KMS-11 (cell line): Measurements from ENCODE around the gene CPPED1.
"Not testable (repeated sequence)": the region's sequence is repeated elsewhere in the genome, so short reads cannot be mapped to it uniquely, and the experiment has no call there.

Experiments
- H2AFZ ChIP-seq: fragments of 200-600 bp; sonication (generic); 2 replicates; pipeline ENCODE4 v1.6.1; 2016; ENCODE audit warnings: antibody characterized with exemption, mixed run types, low read depth
- H3K27ac ChIP-seq: fragments of 200-600 bp; sonication (generic); 2 replicates; pipeline ENCODE4 v1.6.1; 2016; ENCODE audit warnings: mild to moderate bottlenecking, mixed run types
- H3K27me3 ChIP-seq: fragments of 200-600 bp; sonication (generic); 2 replicates; pipeline ENCODE4 v1.6.1; 2017; ENCODE audit warnings: mild to moderate bottlenecking, low read depth, mixed run types, moderate library complexity; ENCODE audit not compliant: insufficient read depth
- H3K36me3 ChIP-seq: fragments of 200-600 bp; sonication (generic); 2 replicates; pipeline ENCODE4 v1.6.1; 2017; ENCODE audit warnings: mild to moderate bottlenecking, mixed run types; ENCODE audit not compliant: insufficient read depth
- H3K4me1 ChIP-seq: fragments of 200-600 bp; sonication (generic); 2 replicates; pipeline ENCODE4 v1.6.1; 2016; ENCODE audit warnings: mild to moderate bottlenecking, low read depth, mixed run types; ENCODE audit not compliant: poor library complexity, severe bottlenecking
- H3K4me2 ChIP-seq: fragments of 200-600 bp; sonication (generic); 2 replicates; pipeline ENCODE4 v1.7.0; 2016; ENCODE audit warnings: mild to moderate bottlenecking, mixed run types
- H3K4me3 ChIP-seq: fragments of 200-600 bp; sonication (generic); IDR thresholded peaks from 2 replicates; pipeline ENCODE4 v1.6.1; 2017; ENCODE audit warnings: low read depth, low read length, mixed read lengths; ENCODE audit not compliant: insufficient read depth
- H3K79me2 ChIP-seq: fragments of 200-600 bp; sonication (generic); 2 replicates; pipeline ENCODE4 v1.6.1; 2016; ENCODE audit warnings: low read depth, mixed run types; ENCODE audit not compliant: insufficient read depth
- H3K9ac ChIP-seq: fragments of 200-600 bp; sonication (generic); 2 replicates; pipeline ENCODE4 v1.6.1; 2016; ENCODE audit warnings: mild to moderate bottlenecking, mixed run types
- H4K20me1 ChIP-seq: fragments of 200-600 bp; sonication (generic); 2 replicates; pipeline ENCODE4 v1.6.1; 2016; ENCODE audit warnings: mild to moderate bottlenecking, mixed run types; ENCODE audit not compliant: insufficient read depth
- CTCF ChIP-seq: fragments of 200-600 bp; sonication (generic); conservative IDR thresholded peaks from 2 replicates; pipeline ENCODE4 v1.6.1; 2017; ENCODE audit warnings: low read depth, mild to moderate bottlenecking, antibody characterized with exemption, low read length, moderate library complexity, mixed read lengths

CPPED1 gene

GRCh38 chr16:12800817-12801216 is 2.9 kb downstream of the CPPED1 start:
- no peak overlapping the region for H3K9ac ChIP-seq
- no peak for TF ChIP-seq CTCF
- H3K4me3 ChIP-seq = no peak overlapping the region
- no peak overlapping the region for H2AFZ ChIP-seq
- no peaks in the 10 kb centered on the region for H3K27me3 ChIP-seq
- no peak overlapping the region for H3K27ac ChIP-seq
- H3K79me2 ChIP-seq = peaks cover 9% of the 10 kb centered on the region; the same call in 1 of the 2 replicates
- peaks cover 12% of the 10 kb centered on the region for H3K4me1 ChIP-seq
- no peaks in the 10 kb centered on the region for H3K36me3 ChIP-seq
- H4K20me1 ChIP-seq = no peaks in the 10 kb centered on the region
- H3K4me2 ChIP-seq = no peak overlapping the region

GRCh38 chr16:12799996-12800395 is 3.7 kb downstream of the CPPED1 start:
- not testable (repeated sequence) for H3K36me3 ChIP-seq, H3K9ac ChIP-seq, H2AFZ ChIP-seq, H3K4me2 ChIP-seq, H3K27me3 ChIP-seq, H4K20me1 ChIP-seq, H3K79me2 ChIP-seq, H3K27ac ChIP-seq, H3K4me3 ChIP-seq
- H3K4me1 ChIP-seq = peaks cover 12% of the 10 kb centered on the region

GRCh38 chr16:12798846-12799245 is 4.8 kb downstream of the CPPED1 start:
- Histone ChIP-seq H3K4me3 (no peak overlapping the region), H3K79me2 (peaks cover 9% of the 10 kb centered on the region; the same call in 1 of the 2 replicates), H3K27ac (no peak overlapping the region), H2AFZ (no peak overlapping the region), H4K20me1 (no peaks in the 10 kb centered on the region), H3K4me2 (no peak overlapping the region), H3K27me3 (no peaks in the 10 kb centered on the region), H3K4me1 (peaks cover 9% of the 10 kb centered on the region), H3K9ac (no peak overlapping the region), H3K36me3 (no peaks in the 10 kb centered on the region)
- no peak for TF ChIP-seq CTCF

GRCh38 chr16:12798171-12798570 is 5.5 kb downstream of the CPPED1 start:
- Histone ChIP-seq H3K27me3 (no peaks in the 10 kb centered on the region), H3K79me2 (peaks cover 9% of the 10 kb centered on the region; the same call in 1 of the 2 replicates), H3K27ac (no peak overlapping the region), H2AFZ (no peak overlapping the region), H3K4me2 (no peak overlapping the region), H4K20me1 (no peaks in the 10 kb centered on the region), H3K36me3 (no peaks in the 10 kb centered on the region), H3K4me3 (no peak overlapping the region), H3K4me1 (peaks cover 9% of the 10 kb centered on the region), H3K9ac (no peak overlapping the region)
- no peak for TF ChIP-seq CTCF

GRCh38 chr16:12796498-12796897 is 7.2 kb downstream of the CPPED1 start:
- no peak overlapping the region for H3K4me2 ChIP-seq
- no peak overlapping the region for H2AFZ ChIP-seq
- H3K27me3 ChIP-seq = no peaks in the 10 kb centered on the region
- no peaks in the 10 kb centered on the region for H3K4me1 ChIP-seq
- no peaks in the 10 kb centered on the region for H4K20me1 ChIP-seq
- no peak overlapping the region for H3K27ac ChIP-seq
- no peaks in the 10 kb centered on the region for H3K36me3 ChIP-seq
- H3K79me2 ChIP-seq = no peaks in the 10 kb centered on the region
- no peak for TF ChIP-seq CTCF
- H3K4me3 ChIP-seq = no peak overlapping the region
- H3K9ac ChIP-seq = no peak overlapping the region
